Putamen (tissue), 1 donor: ENCODE results near the gene HS6ST2.
A peak's percentile ranks its signal among the peaks of the same experiment; 100 is the strongest.

ENCODE experiments used
- DNase-seq: peaks from one replicate; pipeline ENCODE4 v3.0.0-alpha.2; 2016; ENCODE audit warnings: low spot score

HS6ST2 gene

DNA sequence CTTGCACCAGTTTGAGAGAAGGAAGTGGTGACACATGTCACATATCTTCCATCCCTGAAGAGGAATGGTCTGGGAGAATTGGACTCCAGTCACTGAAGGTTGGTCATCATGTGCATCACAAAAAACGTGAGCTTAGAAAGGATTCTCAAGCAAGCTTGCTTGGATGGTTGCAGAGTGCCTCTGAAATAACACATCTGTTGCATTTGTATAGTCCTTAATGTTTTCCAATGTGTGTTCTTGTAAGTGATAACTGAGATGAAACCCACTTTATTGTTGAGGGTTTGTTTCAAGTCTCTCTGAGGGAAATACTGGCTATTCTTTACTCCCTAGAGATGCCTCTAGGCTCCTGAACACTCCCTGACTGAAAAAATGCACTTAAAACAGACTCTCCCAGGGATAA, 285.1 kb downstream of the HS6ST2 start:
- DNase-seq: no peak

- no peak for DNase-seq
Observed at GRCh38 chrX:132671229-132671641, 287.2 kb downstream of the HS6ST2 start.

DNA sequence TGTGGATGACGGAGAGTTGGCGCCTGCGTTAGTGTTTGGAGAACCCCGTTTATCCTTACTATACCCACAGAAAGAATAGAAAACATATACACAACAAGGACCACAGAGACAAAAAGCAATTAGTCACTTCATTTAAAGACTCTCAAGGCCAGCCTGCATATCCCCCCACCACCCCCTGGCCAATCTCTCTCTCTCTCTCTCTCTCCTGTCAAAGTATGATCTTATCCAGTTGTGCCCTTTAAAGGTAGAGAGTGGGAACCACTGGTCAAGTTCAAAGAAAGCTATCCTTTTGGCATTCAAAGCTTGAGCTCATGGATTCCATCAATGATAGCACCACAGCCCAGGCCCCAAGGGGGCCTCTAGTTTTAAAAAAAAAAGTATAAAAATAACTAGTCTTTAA, 289.3 kb downstream of the HS6ST2 start:
- DNase-seq: no peak

GRCh38 chrX:132668178-132668577, 290.3 kb downstream of the HS6ST2 start:
- DNase-seq: no peak

GRCh38 chrX:132665676-132666075, 292.8 kb downstream of the HS6ST2 start:
- no peak for DNase-seq

DNA sequence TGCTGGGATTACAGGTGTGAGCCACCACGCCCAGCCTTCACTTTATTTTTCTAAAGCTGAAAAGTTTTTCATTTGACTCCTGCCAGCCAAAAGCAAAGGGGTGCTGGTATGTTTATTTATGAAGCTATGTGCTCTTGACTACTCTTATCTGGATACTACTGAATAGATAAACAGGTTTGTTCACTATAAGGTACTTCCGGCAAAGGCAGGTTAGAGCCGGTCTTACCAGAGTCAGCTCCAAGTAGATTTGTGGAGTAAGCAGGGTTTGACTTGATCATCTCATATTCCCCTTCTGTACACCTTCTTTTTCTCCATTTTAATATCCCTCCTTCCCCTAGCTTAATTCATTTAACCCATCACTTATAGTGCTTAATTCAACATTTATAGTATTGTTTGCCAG, 294.2 kb downstream of the HS6ST2 start:
- no peak for DNase-seq

GRCh38 chrX:132662844-132663243, 295.6 kb downstream of the HS6ST2 start:
- no peak for DNase-seq

GRCh38 chrX:132657876-132658275, 300.6 kb downstream of the HS6ST2 start:
- no peak for DNase-seq

DNA sequence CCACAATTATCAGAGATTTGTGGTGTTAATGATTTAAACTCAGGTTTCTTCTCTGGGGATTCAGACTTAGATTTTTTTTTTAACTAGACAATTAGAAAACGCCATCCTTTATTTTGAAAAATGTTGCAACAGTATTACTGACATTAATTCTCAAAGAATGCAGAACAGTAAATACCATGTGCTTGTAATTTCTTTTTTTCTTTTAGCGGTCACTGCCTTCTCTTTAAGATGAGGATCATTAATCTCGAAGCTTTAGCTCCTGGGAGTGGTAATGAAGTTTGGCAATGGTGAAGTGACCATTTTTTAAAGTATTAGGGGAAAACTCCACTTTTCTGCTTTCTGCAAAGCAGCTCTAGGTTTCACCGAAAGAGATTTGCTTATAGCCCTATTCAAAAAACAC, 305.6 kb downstream of the HS6ST2 start:
- DNase-seq: no peak

GRCh38 chrX:132651421-132652086, 306.9 kb downstream of the HS6ST2 start:
- peak; percentile 62 for DNase-seq

DNA sequence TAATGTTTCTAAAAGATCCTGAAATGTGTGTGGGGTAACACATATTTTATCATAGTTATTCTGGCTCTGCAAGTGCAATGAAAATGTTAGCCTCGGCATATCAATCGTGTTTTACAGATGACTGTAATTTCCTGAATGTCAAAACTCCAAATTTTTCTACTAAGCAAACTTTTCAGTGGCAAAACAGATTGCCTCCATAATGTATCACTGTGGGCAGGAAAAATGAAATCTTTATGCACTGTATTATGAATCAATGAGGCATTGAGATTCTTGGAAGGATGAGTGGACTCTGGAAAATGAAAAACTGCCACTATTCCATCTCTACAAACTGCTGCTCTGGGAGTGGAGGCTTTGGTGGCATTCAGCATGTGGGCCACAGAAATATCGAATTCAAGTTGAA, 309.5 kb downstream of the HS6ST2 start:
- no peak for DNase-seq

DNA sequence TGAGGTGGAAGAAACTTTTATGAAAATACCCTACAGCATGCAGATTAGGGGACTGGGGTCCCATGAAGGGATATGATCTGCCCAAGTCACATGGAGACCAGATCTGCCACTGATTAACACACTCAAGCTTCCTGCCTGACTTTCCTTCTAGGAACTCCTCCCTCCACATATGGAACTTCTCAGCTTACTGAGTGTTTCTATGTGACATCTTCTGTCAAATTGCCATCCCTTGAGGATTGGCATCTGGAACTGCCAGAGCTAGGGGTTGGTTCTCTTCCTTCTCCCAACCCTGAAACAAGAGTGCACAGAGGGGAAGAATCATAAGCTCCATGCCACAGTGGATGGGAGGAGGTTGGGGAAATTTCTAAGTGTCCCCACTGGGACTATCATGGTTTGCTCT, 319.0 kb downstream of the HS6ST2 start:
- no peak for DNase-seq

- DNase-seq: no peak
Observed at GRCh38 chrX:132638313-132638712, 320.1 kb downstream of the HS6ST2 start.

GRCh38 chrX:132636080-132636479, 322.3 kb downstream of the HS6ST2 start:
- no peak for DNase-seq

DNA sequence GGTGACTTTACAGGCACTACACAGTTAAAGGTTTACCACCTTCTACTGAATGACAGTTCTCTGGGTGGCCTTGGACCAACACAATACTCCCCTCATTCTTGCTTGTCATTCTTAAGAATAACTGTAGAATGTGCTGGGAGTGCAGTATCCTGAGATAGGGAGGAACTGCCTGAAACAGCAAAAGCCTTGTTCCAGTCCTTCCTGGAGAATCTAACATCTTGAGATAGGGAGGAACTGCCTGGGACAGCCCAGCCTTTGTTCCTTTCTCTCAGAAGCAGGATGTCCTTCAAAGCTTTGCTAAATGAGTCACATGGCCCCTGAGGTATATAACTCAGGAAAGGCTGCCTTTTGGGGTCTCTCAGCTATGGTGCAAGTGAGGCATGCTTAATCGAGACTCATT, 323.9 kb downstream of the HS6ST2 start:
- no peak for DNase-seq

DNA sequence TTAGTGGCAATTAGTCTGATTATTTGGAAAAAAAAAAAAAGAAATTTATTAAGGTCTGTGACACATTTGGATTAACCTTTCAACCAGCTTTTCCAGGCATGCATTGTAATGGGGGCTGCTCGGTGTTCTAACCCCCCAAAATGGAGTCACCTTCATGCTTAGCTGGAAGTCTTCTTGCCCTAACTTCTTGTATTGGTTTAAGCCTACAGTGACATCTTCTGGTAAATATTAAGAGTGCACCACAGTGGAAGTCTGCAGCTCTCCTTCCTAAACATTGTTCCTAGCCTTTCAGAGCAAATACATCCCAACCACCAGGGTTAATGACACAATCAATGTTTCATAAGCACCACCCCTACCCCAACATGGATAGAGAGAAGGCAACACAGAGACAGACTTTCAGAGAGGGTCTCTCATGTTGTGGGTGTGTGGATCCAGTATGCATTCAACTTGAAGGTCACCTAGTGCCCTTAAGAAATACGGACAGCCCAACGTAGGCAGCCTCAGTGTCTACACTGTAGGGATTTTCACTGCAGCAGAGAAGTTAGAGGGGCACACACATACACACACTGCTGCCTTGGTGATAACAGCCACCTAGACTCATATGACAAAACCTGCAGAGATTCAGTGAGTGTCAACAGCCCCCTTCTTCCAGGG, 326.7 kb downstream of the HS6ST2 start:
- DNase-seq: no peak

GRCh38 chrX:132624466-132624865, 334.0 kb downstream of the HS6ST2 start:
- DNase-seq: no peak

DNA sequence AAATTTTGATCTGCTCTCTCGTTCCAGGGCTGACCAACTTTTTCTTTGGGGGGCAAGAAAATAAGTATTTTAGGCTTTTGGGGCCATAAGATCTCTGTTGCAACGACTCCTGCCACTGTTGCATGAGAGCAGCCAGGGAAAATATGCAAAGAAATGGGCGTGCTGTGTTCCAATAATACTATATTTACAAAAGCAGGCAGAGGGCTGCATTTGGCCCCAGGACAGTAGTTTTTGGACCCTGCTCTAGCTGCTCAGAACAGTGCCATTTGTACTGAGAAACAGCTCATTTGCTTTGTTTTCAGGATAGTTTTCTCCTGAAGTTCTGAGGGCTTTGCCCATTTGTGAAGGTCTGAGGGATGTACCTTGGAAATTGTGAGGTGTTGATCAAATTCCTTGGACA, 334.5 kb downstream of the HS6ST2 start:
- no peak for DNase-seq

GRCh38 chrX:132623300-132623699, 335.1 kb downstream of the HS6ST2 start:
- no peak for DNase-seq

DNA sequence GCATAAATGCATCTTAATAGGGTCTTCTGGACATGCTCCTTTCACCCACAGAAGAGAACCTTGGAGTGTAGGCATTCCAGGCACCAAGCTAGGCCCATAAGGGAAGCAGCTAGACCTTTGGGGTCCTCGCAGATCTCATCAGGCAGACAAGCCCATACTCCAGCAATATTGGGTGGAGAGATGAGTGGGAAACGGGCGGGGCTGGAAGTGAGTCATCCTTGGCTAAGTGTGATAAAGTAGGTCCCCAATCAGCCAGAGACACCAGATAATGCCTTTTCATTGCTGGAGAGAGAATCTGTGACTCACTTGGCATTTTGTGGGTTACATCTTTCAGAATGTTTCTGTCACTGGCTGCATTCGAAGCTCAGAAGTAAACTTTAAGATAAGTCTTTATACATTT, 336.3 kb downstream of the HS6ST2 start:
- no peak for DNase-seq

GRCh38 chrX:132618810-132619209, 339.6 kb downstream of the HS6ST2 start:
- DNase-seq: no peak

DNA sequence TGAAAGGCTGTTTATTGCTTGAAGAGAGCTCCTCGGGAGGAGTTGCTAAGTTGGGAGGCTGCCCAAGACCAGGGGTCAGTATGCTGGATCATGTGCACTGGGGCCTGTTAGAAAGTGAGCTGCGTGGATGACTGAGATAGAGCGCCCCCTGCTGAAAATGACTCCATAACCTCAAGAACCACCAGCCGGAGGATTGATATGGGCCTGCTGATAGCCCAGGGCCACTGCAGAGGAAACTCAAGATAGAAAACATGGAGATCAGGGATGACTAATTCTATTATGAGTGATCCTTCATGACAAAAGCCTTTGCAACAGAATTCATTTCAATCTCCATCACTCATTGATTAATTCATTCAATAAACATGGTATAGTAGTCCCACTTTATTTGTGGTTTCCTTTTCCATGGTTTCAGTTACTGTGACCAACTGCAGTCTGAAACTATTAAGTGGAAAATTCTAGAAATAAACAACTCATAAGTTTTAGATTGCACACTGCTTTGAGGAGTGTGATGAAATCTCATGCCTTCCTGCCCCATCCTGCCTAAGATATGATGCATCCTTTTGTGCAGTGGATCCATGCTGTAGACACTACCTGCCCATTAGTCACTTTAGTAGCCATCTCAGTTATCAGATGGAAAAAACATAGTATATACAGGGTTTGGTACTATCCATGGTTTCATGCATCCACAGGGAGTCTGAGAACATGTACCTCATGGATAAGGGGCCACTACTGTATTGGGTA, 342.9 kb downstream of the HS6ST2 start:
- DNase-seq: no peak

DNA sequence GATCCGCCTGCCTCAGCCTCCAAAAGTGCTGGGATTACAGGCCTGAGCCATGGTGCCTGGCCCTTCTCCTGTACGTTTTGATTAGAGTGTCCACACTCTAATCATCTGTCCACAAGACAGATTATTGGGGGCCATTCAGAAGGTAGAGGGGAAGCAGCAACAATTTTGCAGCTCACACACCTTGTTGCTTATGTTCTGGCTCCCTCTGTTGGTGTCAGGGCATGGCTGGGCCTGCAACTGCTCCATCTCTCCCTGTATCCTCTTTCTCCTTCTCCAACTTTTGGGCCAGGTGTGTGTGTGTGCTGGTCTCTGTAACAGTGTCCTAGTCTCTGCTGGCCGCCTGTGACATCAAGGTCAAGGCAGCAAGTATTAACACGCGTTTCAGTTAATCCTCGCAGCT, 344.1 kb downstream of the HS6ST2 start:
- DNase-seq: no peak
